IMR-90 (cell line): ENCODE measurements around the gene LUZP2. TPM values are rescaled to one million over a fixed set of nuclear protein-coding genes. Genes with fewer than 3 reads are reported as not detected.

ENCODE experiments used
- ATAC-seq: fragments of 200-7000 bp; cut with Tn5 transposase; 2 replicates; pipeline ENCODE4 v1.9.1; 2020; ENCODE audit warnings: low read depth, mild to moderate bottlenecking, moderate library complexity
- BruUV-seq: library from RNA; stranded (reverse); fragments of 400-500 nt; replicated peaks from 2 replicates; lab custom pipeline; 2021; lab: Mats Ljungman, UMichigan
- CTCF ChIA-PET: fragments of 300-600 bp; formaldehyde crosslinking; extraction: SDS; loops from one replicate; lab custom pipeline; 2021; ENCODE audit warnings: antibody characterized with exemption; lab: Yijun Ruan, JAX
- POLR2A ChIA-PET: fragments of 300-600 bp; sonication (Branson Sonifier 250); formaldehyde crosslinking; loops from one replicate; lab custom pipeline; 2022; ENCODE audit warnings: antibody characterized with exemption; ENCODE audit not compliant: unreplicated experiment; lab: Charles Lee
- DNase-seq: peaks from one replicate; pipeline ENCODE4 v3.0.0; 2013
- H2AFZ ChIP-seq: replicated peaks from 2 replicates; pipeline ENCODE3; 2013; ENCODE audit warnings: low read length, mild to moderate bottlenecking; ENCODE audit not compliant: poor library complexity
- H2AK5ac ChIP-seq: 2 replicates; pipeline ENCODE4 v1.6.1; 2013; ENCODE audit warnings: low read depth, low read length, inconsistent platforms
- H2AK9ac ChIP-seq: replicated peaks from 2 replicates; pipeline ENCODE3; 2013; ENCODE audit warnings: mild to moderate bottlenecking, low read depth, low read length, moderate library complexity; ENCODE audit not compliant: poor library complexity
- H2BK120ac ChIP-seq: 2 replicates; pipeline ENCODE4 v1.6.1; 2013; ENCODE audit warnings: low read depth, low read length, inconsistent platforms
- H2BK15ac ChIP-seq: 3 replicates; pipeline ENCODE4 v1.6.1; 2013; ENCODE audit warnings: low read depth, low read length, inconsistent platforms
- H2BK20ac ChIP-seq: 2 replicates; pipeline ENCODE4 v1.6.1; 2013; ENCODE audit warnings: low read depth, mild to moderate bottlenecking, inconsistent platforms, low read length, moderate library complexity
- H2BK5ac ChIP-seq: 2 replicates; pipeline ENCODE4 v1.6.1; 2013; ENCODE audit warnings: mild to moderate bottlenecking, low read depth, low read length, inconsistent platforms; ENCODE audit not compliant: poor library complexity, severe bottlenecking
- H3K14ac ChIP-seq: replicated peaks from 2 replicates; pipeline ENCODE4 v1.6.1; 2013; ENCODE audit warnings: low read depth, low read length, inconsistent platforms
- H3K18ac ChIP-seq: 2 replicates; pipeline ENCODE4 v1.6.1; 2013; ENCODE audit warnings: low read depth, low read length, control low read depth
- H3K23ac ChIP-seq: 2 replicates; pipeline ENCODE4 v1.6.1; 2013; ENCODE audit warnings: low read depth, low read length, inconsistent platforms
- H3K27ac ChIP-seq: 2 replicates; pipeline ENCODE4 v1.5.1; 2013; ENCODE audit warnings: mild to moderate bottlenecking, control low read depth, low read length; ENCODE audit not compliant: insufficient read depth
- H3K27me3 ChIP-seq: 2 replicates; pipeline ENCODE4 v1.6.1; 2013; ENCODE audit warnings: low read length; ENCODE audit not compliant: control insufficient read depth, insufficient read depth
- H3K36me3 ChIP-seq: 2 replicates; pipeline ENCODE4 v1.6.1; 2013; ENCODE audit warnings: low read length, mixed read lengths; ENCODE audit not compliant: control insufficient read depth, insufficient read depth
- H3K4ac ChIP-seq: 2 replicates; pipeline ENCODE4 v1.6.1; 2013; ENCODE audit warnings: low read depth, low read length, inconsistent platforms
- H3K4me1 ChIP-seq: 2 replicates; pipeline ENCODE4 v1.6.1; 2013; ENCODE audit warnings: low read length, mixed read lengths; ENCODE audit not compliant: control insufficient read depth, insufficient read depth
- H3K4me2 ChIP-seq: 2 replicates; pipeline ENCODE4 v1.6.1; 2013; ENCODE audit warnings: low read depth, mild to moderate bottlenecking, control low read depth, low read length, moderate library complexity
- H3K4me3 ChIP-seq: 2 replicates; pipeline ENCODE4 v1.5.1; 2013; ENCODE audit warnings: low read depth, mild to moderate bottlenecking, control low read depth, low read length, moderate library complexity; ENCODE audit not compliant: insufficient read depth
- H3K56ac ChIP-seq: 2 replicates; pipeline ENCODE4 v1.6.1; 2013; ENCODE audit warnings: low read length, inconsistent platforms; ENCODE audit not compliant: insufficient read depth; ENCODE audit errors: extremely low read depth
- H3K79me1 ChIP-seq, 2 experiments: 2 replicates each; pipeline ENCODE4 v1.6.1; 2013; ENCODE audit warnings: low read length in 2 of 2, inconsistent platforms in 1 of 2, low read depth in 1 of 2
- H3K9ac ChIP-seq: 2 replicates; pipeline ENCODE4 v1.6.1; 2013; ENCODE audit warnings: low read depth, low read length, control low read depth
- H3K9me1 ChIP-seq: 2 replicates; pipeline ENCODE4 v1.6.1; 2013; ENCODE audit warnings: low read length, inconsistent platforms; ENCODE audit not compliant: insufficient read depth
- H3K9me3 ChIP-seq: 2 replicates; pipeline ENCODE4 v1.6.1; 2013; ENCODE audit warnings: low read length; ENCODE audit not compliant: control insufficient read depth, insufficient read depth
- H4K20me1 ChIP-seq: 2 replicates; pipeline ENCODE4 v1.6.1; 2013; ENCODE audit warnings: low read length, inconsistent platforms; ENCODE audit not compliant: insufficient read depth
- H4K5ac ChIP-seq: 2 replicates; pipeline ENCODE4 v1.6.1; 2013; ENCODE audit warnings: mild to moderate bottlenecking, low read depth, low read length, control low read depth
- H4K8ac ChIP-seq, 2 experiments: 2 replicates each; pipeline ENCODE4 v1.6.1; 2013; ENCODE audit warnings: low read depth in 2 of 2, low read length in 2 of 2, control low read depth in 1 of 2, inconsistent platforms in 1 of 2
- H4K91ac ChIP-seq: 2 replicates; pipeline ENCODE4 v1.6.1; 2013; ENCODE audit warnings: low read depth, low read length, inconsistent platforms; ENCODE audit not compliant: insufficient read depth
- CHD1 ChIP-seq: IDR thresholded peaks from 2 replicates; pipeline ENCODE4 v1.6.1; 2012; ENCODE audit warnings: low read depth, low read length, improper control_type of control experiment
- FOS ChIP-seq: fragments of 150-350 bp; IDR thresholded peaks from 2 replicates; pipeline ENCODE4 v1.6.1; 2016; ENCODE audit warnings: low read depth, low read length
- MAZ ChIP-seq: IDR thresholded peaks from 2 replicates; pipeline ENCODE4 v1.6.1; 2012; ENCODE audit warnings: low read depth, mild to moderate bottlenecking, low read length, improper control_type of control experiment, moderate library complexity, borderline replicate concordance
- MXI1 ChIP-seq: IDR thresholded peaks from 2 replicates; pipeline ENCODE4 v1.6.1; 2012; ENCODE audit warnings: low read depth, mild to moderate bottlenecking, low read length, moderate library complexity, borderline replicate concordance
- NFE2L2 ChIP-seq: fragments of 150-350 bp; IDR thresholded peaks from 2 replicates; pipeline ENCODE4 v1.6.1; 2016; ENCODE audit warnings: low read depth, mild to moderate bottlenecking, low read length
- POLR2A ChIP-seq: IDR thresholded peaks from 2 replicates; pipeline ENCODE4 v1.6.1; 2012; ENCODE audit warnings: mild to moderate bottlenecking, low read depth, low read length
- RCOR1 ChIP-seq: IDR thresholded peaks from 2 replicates; pipeline ENCODE4 v1.6.1; 2012; ENCODE audit warnings: mild to moderate bottlenecking, low read length, improper control_type of control experiment; ENCODE audit not compliant: insufficient replicate concordance
- RFX5 ChIP-seq: IDR thresholded peaks from 2 replicates; pipeline ENCODE4 v1.8.0; 2012; ENCODE audit warnings: low read depth, mild to moderate bottlenecking, low read length, moderate library complexity
- WGBS, 2 experiments: methylation state at CpG; one replicate each; pipeline versions ENCODE4 v1.1.5 to v1.1.7; 2013; ENCODE audit warnings: missing lambda C conversion rate in 2 of 2; ENCODE audit not compliant: insufficient read length in 1 of 2; ENCODE audit errors: extremely low coverage in 2 of 2; 5-methylcytosine and 5-hydroxymethylcytosine counted together
- dilution Hi-C: fragments of 300-500 bp; cut with HindIII; formaldehyde crosslinking; loops from one replicate; pipeline ENCODE4 v1.14.3; 2018; ENCODE audit warnings: low sequenced_read_pairs; ENCODE audit not compliant: unreplicated experiment
- in situ Hi-C: fragments of 300-500 bp; cut with MboI; formaldehyde crosslinking; loops from 3 replicates; pipeline ENCODE4 v1.14.3; 2019; ENCODE audit warnings: low sequenced_read_pairs, inconsistent platforms, mixed read lengths
- intact Hi-C: fragments of 100-400 bp; cut with micrococcal nuclease; formaldehyde crosslinking; loops from 2 replicates; pipeline ENCODE4 v1.10.0; 2022
- polyA plus RNA-seq, 3 experiments: library from polyadenylated mRNA; depleted of rRNA; stranded (reverse); fragments of >200 nt; gene quantifications; 2 replicates each; pipeline ENCODE4 v1.2.3, GENCODE V29; 2012; ENCODE audit warnings: low replicate concordance in 1 of 3
- total RNA-seq: library from RNA; depleted of rRNA; stranded (reverse); fragments of >200 nt; gene quantifications from 2 replicates; pipeline ENCODE4 v1.2.3, GENCODE V29; 2012
- TF ChIP-seq, protein P1 (sequence below): conservative IDR thresholded peaks from 2 replicates; pipeline ENCODE4 v1.5.1; 2012; ENCODE audit warnings: mild to moderate bottlenecking, low read depth, low read length, improper control_type of control experiment
- TF ChIP-seq, protein P2 (sequence below): fragments of 150-350 bp; IDR thresholded peaks from 2 replicates; pipeline ENCODE4 v1.6.1; 2016; ENCODE audit warnings: low read depth, mild to moderate bottlenecking, low read length, moderate library complexity, borderline replicate concordance

LUZP2 gene
- total and polyA plus RNA-seq, 2 of the 4 experiments (the other 2 are of a cell fraction), result 0.89 to 2.0 TPM

DNA sequence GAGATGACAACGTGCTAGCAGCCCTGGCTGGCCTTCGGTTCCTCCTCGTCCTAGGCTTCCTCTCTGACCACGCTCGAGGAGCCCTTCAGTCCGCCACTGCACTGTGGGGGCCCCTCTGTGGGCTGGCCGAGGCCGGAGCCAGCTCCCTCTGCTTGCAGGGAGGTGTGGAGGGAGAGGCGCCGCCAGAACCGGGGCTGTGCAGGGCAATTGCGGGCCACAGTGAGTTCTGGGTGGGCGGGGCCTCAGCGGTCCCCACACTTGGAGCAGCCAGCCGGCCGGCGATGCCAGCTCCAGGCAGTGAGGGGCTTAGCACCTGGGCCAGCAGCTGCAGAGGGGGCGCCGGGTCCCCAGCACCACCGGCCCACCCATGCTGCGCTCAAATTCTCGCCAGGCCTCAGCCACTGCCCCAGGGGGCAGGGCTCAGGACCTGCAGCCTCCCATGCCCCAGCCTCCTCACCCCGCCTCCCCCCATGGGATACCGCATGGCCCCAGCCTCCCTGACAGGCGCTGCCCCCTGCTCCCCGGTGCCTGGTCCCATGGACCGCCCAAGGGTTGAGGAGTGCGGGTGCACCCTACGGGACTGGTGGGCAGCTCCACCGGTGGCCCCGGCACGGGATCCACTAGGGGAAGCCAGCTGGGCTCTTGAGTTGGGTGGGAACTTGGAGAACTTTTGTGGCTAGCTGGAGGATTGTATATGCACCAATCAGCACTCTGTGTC is 399.4 kb downstream of the LUZP2 start:
- H3K4me1 ChIP-seq, result no peaks in the 10 kb centered on the region
- no peak overlapping the region for H3K4me3 ChIP-seq
- H3K4ac ChIP-seq, result no peak overlapping the region
- DNase-seq, result no peak
- H2BK15ac ChIP-seq, result no peak overlapping the region
- TF ChIP-seq, protein P1, sequence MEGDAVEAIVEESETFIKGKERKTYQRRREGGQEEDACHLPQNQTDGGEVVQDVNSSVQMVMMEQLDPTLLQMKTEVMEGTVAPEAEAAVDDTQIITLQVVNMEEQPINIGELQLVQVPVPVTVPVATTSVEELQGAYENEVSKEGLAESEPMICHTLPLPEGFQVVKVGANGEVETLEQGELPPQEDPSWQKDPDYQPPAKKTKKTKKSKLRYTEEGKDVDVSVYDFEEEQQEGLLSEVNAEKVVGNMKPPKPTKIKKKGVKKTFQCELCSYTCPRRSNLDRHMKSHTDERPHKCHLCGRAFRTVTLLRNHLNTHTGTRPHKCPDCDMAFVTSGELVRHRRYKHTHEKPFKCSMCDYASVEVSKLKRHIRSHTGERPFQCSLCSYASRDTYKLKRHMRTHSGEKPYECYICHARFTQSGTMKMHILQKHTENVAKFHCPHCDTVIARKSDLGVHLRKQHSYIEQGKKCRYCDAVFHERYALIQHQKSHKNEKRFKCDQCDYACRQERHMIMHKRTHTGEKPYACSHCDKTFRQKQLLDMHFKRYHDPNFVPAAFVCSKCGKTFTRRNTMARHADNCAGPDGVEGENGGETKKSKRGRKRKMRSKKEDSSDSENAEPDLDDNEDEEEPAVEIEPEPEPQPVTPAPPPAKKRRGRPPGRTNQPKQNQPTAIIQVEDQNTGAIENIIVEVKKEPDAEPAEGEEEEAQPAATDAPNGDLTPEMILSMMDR, result no peak
- no peak for TF ChIP-seq MAZ
- TF ChIP-seq CHD1, result no peak
- TF ChIP-seq, protein P2, sequence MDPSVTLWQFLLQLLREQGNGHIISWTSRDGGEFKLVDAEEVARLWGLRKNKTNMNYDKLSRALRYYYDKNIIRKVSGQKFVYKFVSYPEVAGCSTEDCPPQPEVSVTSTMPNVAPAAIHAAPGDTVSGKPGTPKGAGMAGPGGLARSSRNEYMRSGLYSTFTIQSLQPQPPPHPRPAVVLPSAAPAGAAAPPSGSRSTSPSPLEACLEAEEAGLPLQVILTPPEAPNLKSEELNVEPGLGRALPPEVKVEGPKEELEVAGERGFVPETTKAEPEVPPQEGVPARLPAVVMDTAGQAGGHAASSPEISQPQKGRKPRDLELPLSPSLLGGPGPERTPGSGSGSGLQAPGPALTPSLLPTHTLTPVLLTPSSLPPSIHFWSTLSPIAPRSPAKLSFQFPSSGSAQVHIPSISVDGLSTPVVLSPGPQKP, result no peak
- no peak for TF ChIP-seq POLR2A
- TF ChIP-seq FOS, result no peak
- TF ChIP-seq RCOR1, result no peak
- no peak for TF ChIP-seq MXI1
- no peak for TF ChIP-seq RFX5
- no peak for TF ChIP-seq NFE2L2
- H3K14ac ChIP-seq, result no peak overlapping the region
- ChIA-PET POLR2A (no interaction called here), CTCF (no interaction called here)
- H2AFZ ChIP-seq, result no peak overlapping the region
- 98% methylated on average over 11 of the region's 32 CpGs; no CpG with 5 or more reads in 1 of the 2 experiments for WGBS, 2 experiments
- in situ Hi-C loops (no loop called here), dilution Hi-C loops (no loop called here), intact Hi-C loops (no loop called here)
- H3K9ac ChIP-seq, result no peak overlapping the region
- BruUV-seq, result no TSS peak
- H2AK9ac ChIP-seq, result no peak overlapping the region
- H3K4me2 ChIP-seq, result no peak overlapping the region
- no peak for ATAC-seq
- no peaks in the 10 kb centered on the region for H3K36me3 ChIP-seq
- H4K8ac ChIP-seq, result no peak overlapping the region
- no peaks in the 10 kb centered on the region for H4K20me1 ChIP-seq
- H3K18ac ChIP-seq, result no peak overlapping the region
- H4K5ac ChIP-seq, result no peak overlapping the region
- H3K23ac ChIP-seq, result no peak overlapping the region
- no peak overlapping the region for H2BK5ac ChIP-seq
- H3K56ac ChIP-seq, result no peak overlapping the region
- no peak overlapping the region for H3K27ac ChIP-seq
- H3K27me3 ChIP-seq, result no peaks in the 10 kb centered on the region
- H4K91ac ChIP-seq, result no peak overlapping the region
- no peak overlapping the region for H2BK20ac ChIP-seq
- no peaks in the 10 kb centered on the region for H3K9me3 ChIP-seq
- no peaks in the 10 kb centered on the region for H3K79me1 ChIP-seq
- no peak overlapping the region for H2AK5ac ChIP-seq
- H2BK120ac ChIP-seq, result no peak overlapping the region
- no peaks in the 10 kb centered on the region for H3K9me1 ChIP-seq
